Measurements from ENCODE around the gene BCAS1.

BCAS1 gene

GRCh38 chr20:54103762-54104600, 33.6 kb upstream of the BCAS1 start:
- in situ Hi-C loops (cut with MboI; ENCODE audit: low sequenced_read_pairs), result loop anchor here (10.0 kb wide), 1 partner anchor 531 kb away; no protein-coding TSS in a partner anchor

GRCh38 chr20:54103067-54103761, 32.8 kb upstream of the BCAS1 start:
- in situ Hi-C loops (cut with MboI; ENCODE audit: low sequenced_read_pairs), result loop anchor here (10.0 kb wide), 1 partner anchor 532 kb away; no protein-coding TSS in a partner anchor

GRCh38 chr20:54102543-54102942, 32.1 kb upstream of the BCAS1 start:
- in situ Hi-C loops (cut with MboI; ENCODE audit: low sequenced_read_pairs), result loop anchor here (10.0 kb wide), 1 partner anchor 532 kb away; no protein-coding TSS in a partner anchor

DNA sequence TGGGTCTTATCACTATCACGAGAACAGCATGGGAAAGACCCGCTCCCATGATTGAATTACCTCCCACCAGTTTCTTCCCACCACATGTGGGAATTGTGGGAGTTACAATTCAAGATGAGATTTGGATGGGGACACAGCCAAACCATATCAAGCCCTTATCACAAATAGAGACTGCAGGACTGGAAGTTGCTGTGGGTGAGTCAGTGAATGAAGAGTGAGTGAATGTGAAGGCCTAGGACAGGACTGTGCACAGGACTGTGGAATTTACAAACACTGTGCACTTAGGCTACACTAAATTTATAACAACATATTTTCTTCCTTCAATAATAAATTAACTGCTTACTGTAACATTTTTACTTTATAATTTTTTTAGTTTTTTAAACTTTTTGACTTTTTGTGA, 30.2 kb upstream of the BCAS1 start:
- in situ Hi-C loops (cut with MboI; ENCODE audit: low sequenced_read_pairs), result loop anchor here (10.0 kb wide), 1 partner anchor 534 kb away; no protein-coding TSS in a partner anchor

DNA sequence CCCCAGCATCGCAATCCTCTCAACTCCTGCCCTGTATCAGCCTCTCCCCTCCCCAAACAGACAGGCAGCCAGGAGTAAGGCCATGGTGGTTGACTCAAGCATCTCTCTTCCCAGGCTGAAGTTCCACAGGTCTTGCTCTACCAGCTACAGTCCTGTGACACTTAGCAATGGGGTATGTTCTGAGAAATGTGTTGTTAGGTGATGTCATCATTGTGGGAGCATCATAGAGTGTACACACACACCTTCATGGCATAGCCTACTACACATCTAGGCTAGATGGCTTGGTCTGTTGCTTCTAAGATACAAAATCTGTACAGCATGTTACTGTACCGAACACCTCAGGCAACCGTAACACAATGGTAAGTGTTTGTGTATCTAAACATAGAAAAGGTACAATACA, 29.5 kb upstream of the BCAS1 start:
- in situ Hi-C loops (cut with MboI; ENCODE audit: low sequenced_read_pairs), result loop anchor here (10.0 kb wide), 2 partner anchors 95 to 535 kb away; no protein-coding TSS in a partner anchor

DNA sequence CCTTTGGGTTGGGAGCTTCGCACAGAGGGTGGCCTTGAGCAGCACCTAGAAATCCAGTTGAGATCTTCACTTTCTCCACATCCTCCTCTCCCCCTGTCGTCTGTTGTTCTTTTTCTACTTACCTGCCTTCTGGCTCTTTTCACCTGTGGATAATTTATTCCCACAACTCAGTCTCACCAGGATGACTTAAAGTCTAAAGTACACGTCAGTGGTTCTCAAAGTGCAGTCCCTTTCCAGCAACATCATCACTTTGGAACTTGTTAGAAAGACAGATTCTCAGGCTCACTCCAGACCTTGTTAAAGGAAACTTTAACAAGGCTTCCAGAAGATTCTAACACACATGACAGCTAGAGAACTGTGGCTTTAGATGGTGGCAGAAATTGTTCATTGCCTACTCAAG, 27.7 kb upstream of the BCAS1 start:
- in situ Hi-C loops (cut with MboI; ENCODE audit: low sequenced_read_pairs), result loop anchor here (10.0 kb wide), 1 partner anchor 97 kb away; no protein-coding TSS in a partner anchor

GRCh38 chr20:54097236-54097529, 26.8 kb upstream of the BCAS1 start:
- in situ Hi-C loops (cut with MboI; ENCODE audit: low sequenced_read_pairs), result loop anchor here (10.0 kb wide), 1 partner anchor 98 kb away; no protein-coding TSS in a partner anchor

DNA sequence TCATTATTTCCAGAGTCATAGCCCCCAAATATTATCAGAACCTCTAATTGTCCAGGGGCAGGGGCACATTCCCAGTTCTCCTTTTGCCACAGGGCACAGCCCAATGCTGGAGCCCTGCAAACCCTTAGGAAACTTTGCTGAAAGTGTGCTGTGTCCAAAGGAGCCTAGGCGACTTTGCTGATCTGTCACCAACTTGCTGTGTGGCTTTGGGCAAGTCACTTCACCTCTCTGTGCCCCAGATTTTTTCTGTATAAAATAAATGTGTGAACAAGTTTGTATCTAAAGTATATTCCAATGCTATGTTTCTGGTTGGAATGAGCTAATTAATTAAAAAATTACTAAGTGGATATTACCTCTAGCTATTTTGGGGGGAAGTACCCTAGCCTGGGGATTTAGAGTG, 25.4 kb upstream of the BCAS1 start:
- in situ Hi-C loops (cut with MboI; ENCODE audit: low sequenced_read_pairs), result loop anchor here (10.0 kb wide), 1 partner anchor 99 kb away; no protein-coding TSS in a partner anchor

- in situ Hi-C loops (cut with MboI; ENCODE audit: low sequenced_read_pairs), result loop anchor here (10.0 kb wide), 1 partner anchor 101 kb away; no protein-coding TSS in a partner anchor
These were observed 23.8 kb upstream of the BCAS1 start for GRCh38 chr20:54094268-54094580.

- in situ Hi-C loops (cut with MboI; ENCODE audit: low sequenced_read_pairs), result loop anchor here (10.0 kb wide), 1 partner anchor 101 kb away; no protein-coding TSS in a partner anchor
These were observed 23.3 kb upstream of the BCAS1 start for GRCh38 chr20:54093423-54094267.

- in situ Hi-C loops (cut with MboI; ENCODE audit: low sequenced_read_pairs), result loop anchor here (10.0 kb wide), 1 partner anchor 103 kb away; no protein-coding TSS in a partner anchor
These were observed 21.6 kb upstream of the BCAS1 start for GRCh38 chr20:54092021-54092420.

GRCh38 chr20:54091120-54091480, 20.7 kb upstream of the BCAS1 start:
- in situ Hi-C loops (cut with MboI; ENCODE audit: low sequenced_read_pairs), result loop anchor here (10.0 kb wide), 1 partner anchor 104 kb away; no protein-coding TSS in a partner anchor

DNA sequence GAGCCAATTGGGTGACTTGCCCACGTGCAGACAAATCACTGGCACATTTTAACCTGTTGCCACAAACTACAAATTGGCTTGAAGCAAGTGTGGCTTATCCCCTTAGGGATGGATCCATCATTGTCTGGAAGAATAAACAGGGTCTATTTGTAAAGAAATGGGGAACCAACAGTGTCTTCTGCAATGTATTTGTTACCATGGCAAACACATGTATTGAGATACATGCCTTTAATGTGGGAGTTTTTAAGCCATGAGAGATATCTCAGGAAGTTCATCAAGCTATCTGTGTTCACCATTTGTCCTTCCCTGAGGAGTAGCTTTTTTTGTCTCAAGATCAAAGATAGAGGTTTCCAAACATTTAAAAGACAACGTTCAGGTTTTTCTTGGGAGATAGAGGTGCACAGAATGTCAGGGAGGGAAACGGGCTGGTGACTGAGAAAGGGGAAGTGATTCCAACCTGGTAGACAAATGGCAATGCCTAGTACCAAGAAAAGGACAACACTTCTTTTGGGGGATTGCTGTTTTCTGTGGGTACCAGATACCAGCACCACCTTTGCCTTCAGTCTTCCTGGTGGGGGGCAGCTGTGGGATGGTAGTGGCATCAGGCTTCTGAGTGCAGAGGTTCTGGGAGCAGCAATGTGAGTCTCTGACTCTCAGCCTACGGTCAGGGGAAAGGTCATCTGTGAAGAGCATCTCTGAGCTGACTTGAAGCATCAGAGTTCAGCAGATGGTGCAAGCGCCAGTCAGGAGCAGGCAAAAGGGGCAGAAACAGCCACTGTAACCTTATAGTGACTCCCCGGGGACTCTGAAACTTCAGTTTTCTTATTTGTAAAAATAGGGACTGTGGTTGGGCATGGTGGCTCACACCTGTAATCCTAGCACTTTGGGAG, 20.1 kb upstream of the BCAS1 start:
- in situ Hi-C loops (cut with MboI; ENCODE audit: low sequenced_read_pairs), result loop anchor here (10.0 kb wide), 1 partner anchor 104 kb away; no protein-coding TSS in a partner anchor

DNA sequence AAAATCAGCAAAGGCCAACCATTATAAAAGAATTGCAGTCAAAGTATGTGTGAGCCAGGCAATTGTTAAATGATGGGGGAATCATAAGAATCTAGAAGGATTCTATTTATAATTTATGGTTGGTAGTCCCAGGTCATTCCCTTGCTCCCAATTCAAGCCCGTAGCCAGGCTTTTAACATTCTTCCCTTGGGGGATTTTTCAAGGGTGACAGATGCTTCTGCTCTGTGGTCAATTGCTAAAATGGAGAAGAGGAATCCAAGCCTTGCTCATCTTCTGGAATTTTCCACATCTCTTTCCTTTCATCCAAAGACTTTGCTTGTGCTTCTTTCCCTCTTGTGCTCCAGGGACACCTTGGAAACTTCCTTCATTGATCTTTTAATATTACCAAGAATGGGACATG, 18.0 kb upstream of the BCAS1 start:
- in situ Hi-C loops (cut with MboI; ENCODE audit: low sequenced_read_pairs), result no loop called here

GRCh38 chr20:54086507-54087039, 16.2 kb upstream of the BCAS1 start:
- in situ Hi-C loops (cut with MboI; ENCODE audit: low sequenced_read_pairs), result no loop called here

DNA sequence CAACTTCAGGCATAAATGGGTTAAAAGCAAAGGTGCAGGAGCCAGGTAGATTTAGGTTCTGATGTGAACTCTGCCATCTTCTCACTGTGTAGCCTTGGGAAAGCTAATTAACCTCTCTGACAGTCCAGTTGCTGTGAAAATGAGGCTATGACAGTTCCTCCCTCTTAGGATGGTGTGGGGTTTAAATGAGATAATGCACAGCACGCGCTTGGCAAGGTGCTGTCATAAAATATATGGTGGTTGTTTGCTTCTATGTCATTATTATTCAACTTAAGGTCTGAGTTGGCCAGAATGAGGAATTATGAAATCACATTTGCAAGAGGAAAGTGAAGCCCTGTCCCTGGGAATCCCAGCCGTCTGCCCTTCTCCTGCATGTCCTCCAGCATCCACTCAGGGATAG, 15.5 kb upstream of the BCAS1 start:
- in situ Hi-C loops (cut with MboI; ENCODE audit: low sequenced_read_pairs), result no loop called here

- in situ Hi-C loops (cut with MboI; ENCODE audit: low sequenced_read_pairs), result no loop called here
These were observed 15.0 kb upstream of the BCAS1 start for GRCh38 chr20:54085425-54085824.

GRCh38 chr20:54084727-54085388, 14.5 kb upstream of the BCAS1 start:
- in situ Hi-C loops (cut with MboI; ENCODE audit: low sequenced_read_pairs), result no loop called here

GRCh38 chr20:54084193-54084592, 13.8 kb upstream of the BCAS1 start:
- in situ Hi-C loops (cut with MboI; ENCODE audit: low sequenced_read_pairs), result no loop called here
